Stimulated activated CD4-positive, alpha-beta T cell treated with anti-CD3 and anti-CD28 coated beads, Interleukin-2, amount 100 ng/mL, for 48 hours (primary cell): Measurements from ENCODE around the gene RHBG.

ENCODE experiments used
- DNase-seq, 2 donors: peaks; one replicate each; pipeline ENCODE4 v3.0.0-alpha.2; 2020

RHBG gene

GRCh38 chr1:156428746-156429288, 59.8 kb downstream of the RHBG start:
- DNase-seq, result no peak

DNA sequence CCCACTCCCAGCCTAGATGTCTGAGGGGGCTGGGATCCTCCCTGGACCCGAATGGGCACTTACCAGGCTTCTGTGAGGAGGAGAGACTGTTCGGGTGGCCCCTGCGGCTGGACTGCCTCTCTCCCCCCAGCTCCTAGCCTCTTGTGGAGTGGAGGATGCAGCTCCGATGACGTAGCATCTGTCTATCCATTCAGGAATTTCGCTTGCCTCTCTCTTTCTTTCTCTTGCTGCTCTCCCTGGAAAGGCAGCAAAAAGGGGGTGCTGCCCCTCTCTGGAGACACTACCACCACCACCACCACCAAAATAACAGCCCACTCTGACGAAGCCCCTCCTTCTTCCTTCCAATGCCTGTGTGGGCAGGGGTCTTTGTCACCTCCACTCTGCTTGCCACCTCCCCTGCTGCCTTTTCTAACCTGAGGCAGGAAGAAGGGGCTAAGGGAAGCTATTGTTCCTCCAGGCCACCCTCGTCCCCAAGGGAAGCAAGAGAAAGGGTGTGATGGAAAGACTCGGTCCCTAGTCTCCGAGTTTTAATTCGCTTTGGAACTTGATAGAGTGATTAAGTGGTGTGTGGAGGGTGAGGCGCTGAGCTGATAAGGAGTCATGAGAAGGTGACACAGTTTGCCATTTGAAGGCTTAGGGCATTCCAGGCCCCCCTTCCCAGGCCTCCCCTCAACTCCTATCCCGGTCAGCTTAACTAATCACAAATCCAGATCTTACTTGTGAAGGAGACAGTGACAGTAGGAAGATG, 60.5 kb downstream of the RHBG start:
- DNase-seq, result no peak

DNA sequence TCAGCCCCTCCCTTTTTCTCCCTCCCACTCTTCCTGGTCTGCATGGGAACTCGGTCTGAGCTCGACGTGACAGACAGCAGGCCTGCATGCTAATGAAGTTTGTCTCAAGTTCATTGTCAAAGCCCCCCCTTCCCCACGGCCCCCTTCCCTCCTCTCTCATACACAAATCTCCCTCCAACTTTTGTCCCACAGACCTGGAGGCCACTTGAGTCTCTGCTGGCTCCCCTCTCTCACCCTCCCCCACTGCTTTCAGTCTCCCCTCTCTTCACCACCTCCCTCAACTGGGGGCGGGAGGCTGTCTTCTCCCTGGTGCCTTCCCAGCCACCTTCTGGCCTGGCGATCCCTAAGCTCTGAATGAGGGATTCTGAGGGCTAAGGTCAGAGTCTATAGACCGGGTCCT, 61.3 kb downstream of the RHBG start:
- no peak for DNase-seq

DNA sequence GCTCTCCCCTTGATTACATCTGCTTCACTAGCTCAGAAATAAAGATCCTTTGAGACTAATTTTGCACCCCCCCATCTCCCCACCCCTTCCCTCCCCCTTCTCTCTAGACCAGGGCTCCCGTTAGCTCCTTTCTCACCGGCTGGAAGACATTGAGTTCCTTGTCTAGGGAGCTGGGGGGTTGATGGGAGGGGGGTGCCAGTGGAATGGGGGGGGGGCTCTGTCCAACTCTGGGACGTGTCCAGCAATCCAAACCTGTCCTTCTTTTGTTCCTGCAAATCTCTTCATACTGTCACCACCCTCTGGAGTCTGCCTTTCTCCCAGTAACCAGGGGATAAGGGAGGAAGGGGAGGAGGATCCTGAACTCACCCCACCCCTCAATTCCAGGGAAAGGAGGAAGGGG, 61.9 kb downstream of the RHBG start:
- DNase-seq, result no peak

DNA sequence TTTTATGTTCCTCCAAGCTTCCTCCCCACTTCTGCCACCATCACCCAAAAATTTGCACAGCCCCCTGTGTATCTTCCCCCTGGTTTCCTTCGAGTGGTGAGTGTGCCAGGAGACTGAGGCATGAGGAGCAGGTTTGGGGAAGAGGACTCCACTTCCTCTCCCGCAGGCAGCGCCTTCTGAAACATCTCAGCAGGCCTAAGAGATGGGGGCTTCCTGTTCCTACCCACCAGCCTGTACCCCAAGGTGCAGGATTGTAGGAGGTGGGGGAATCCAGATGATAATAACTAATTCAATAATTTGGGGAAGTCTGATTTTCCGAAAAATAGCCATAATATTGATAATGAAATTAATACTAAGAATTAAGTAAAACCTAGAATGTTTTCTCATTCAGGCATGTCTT, 62.4 kb downstream of the RHBG start:
- DNase-seq, result no peak

- DNase-seq, result no peak
Measured at GRCh38 chr1:156431769-156432668, 63.0 kb downstream of the RHBG start.

GRCh38 chr1:156432669-156433018, 63.6 kb downstream of the RHBG start:
- no peak for DNase-seq

DNA sequence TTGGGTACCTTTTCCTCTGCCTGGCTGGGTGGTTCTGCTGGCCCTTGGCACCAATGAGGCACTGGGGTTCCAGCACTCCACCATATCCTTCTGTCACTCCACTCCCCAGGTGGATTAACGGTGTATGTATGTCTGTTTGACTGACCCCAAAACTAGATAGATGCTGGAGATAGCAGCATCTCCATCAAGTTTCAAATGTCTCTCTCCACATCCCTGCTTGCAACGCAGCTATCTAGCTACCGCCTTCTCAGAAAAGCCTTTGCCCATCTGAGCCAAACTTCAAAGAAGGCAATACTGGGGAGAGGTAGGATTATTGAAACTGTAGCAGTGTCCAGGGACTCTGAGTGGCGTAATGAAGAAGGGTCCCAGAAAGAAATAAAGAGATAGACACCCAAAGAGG, 64.0 kb downstream of the RHBG start:
- DNase-seq, result no peak

DNA sequence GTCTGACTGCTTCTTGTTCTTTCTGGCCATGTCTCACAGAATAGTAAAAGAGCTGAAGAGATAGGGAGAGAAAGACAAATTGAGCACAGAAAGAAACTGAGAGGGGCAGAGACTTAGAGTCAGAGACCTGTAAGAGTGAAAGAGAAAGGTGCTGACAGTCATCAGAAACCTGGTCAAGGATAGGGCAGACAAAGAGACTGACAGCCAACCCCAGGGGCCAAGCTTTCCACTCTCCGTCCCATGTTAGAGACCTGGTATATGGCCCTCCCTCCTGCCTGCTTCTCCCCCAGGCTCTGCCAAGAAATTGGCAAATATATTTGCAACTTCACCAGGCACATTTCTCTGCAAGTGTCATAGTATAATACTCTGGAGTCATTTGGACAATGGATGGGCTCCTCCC, 64.6 kb downstream of the RHBG start:
- no peak for DNase-seq
